Upper lobe of right lung (tissue), 1 donor: ENCODE data around the gene FAM110A. TPM values are rescaled to one million over a fixed set of nuclear protein-coding genes. Genes with fewer than 3 reads are reported as not detected.

ENCODE experiments used
- ATAC-seq: fragments of 200-7000 bp; cut with Tn5 transposase; one replicate; pipeline ENCODE4 v1.9.1; 2020; ENCODE audit warnings: mild to moderate bottlenecking, moderate library complexity
- DNase-seq: peaks from one replicate; pipeline ENCODE4 v3.0.0-alpha.2; 2020
- H3K27ac ChIP-seq: fragments of 200-600 bp; one replicate; pipeline ENCODE4 v1.8.0; 2022
- H3K27me3 ChIP-seq: fragments of 200-600 bp; one replicate; pipeline ENCODE4 v1.8.0; 2022; ENCODE audit warnings: mild to moderate bottlenecking
- H3K36me3 ChIP-seq: fragments of 200-600 bp; one replicate; pipeline ENCODE4 v1.8.0; 2022
- H3K4me1 ChIP-seq: fragments of 200-600 bp; one replicate; pipeline ENCODE4 v1.8.0; 2022
- H3K4me3 ChIP-seq: fragments of 200-600 bp; one replicate; pipeline ENCODE4 v1.8.0; 2022; ENCODE audit warnings: mild to moderate bottlenecking
- H3K9me3 ChIP-seq: fragments of 200-600 bp; one replicate; pipeline ENCODE4 v1.8.0; 2022
- intact Hi-C: fragments of 100-400 bp; cut with DNase I; formaldehyde crosslinking; loops from one replicate; pipeline ENCODE4 v1.11.0; 2022
- total RNA-seq: library from RNA; stranded (reverse); fragmentation: NEBNext Ultra II Directional; extraction: Animal tissue kit (Norgen Biotek cat#: 25700); gene quantifications from one replicate; pipeline ENCODE4 v1.2.1, GENCODE V29; 2021
- TF ChIP-seq, protein P1 (sequence below): fragments of 200-600 bp; IDR thresholded peaks from one replicate; pipeline ENCODE4 v1.8.0; 2022; ENCODE audit warnings: antibody characterized with exemption
- donor health status: DM: no; HTN: yes; CAD: no; lungs with severe emphysema.

Gene FAM110A
- total RNA-seq, 1 donor from 2014 or later, result 16.8 TPM

DNA sequence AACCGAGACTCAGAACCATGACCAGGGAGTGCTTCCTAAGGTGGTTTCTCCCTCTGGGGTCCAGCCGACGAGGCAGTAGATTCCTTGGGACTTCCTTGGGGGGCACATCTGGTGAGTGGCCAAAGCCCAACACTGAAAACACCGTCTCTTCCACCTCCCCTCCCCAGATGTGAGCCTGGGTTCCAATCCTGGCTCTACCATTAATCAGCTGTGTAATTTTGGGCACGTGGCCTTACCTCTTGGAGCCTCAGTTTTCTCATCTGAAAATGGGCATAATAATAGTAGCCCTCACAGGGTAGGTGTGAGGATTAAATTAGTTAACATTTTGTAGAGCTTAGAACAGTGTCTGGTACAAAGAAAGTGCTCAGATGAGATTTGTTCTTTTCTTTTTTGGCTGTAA lies 5.5 kb downstream of the FAM110A start:
- DNase-seq, result no peak
- intact Hi-C loops, result no loop called here

DNA sequence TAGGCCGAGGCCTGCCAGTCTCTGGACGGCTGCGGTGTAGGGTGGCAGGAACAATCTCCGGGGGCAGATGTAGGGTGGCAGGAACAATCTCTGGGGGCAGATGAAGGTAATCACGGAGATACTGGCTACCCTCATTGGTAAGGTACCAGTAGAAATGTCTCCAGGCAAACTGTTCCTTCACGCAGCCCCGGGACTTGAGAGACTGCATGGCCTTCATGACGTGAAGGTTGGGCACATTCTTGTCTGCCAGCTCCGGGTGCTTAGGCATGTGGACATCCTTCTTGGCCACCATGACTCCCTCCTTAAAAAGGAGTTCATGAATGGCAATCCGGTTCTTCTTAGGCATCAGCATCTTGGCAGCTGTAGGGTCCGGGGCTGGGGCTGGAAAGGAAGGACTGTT lies 6.1 kb downstream of the FAM110A start:
- TF ChIP-seq, protein P1, sequence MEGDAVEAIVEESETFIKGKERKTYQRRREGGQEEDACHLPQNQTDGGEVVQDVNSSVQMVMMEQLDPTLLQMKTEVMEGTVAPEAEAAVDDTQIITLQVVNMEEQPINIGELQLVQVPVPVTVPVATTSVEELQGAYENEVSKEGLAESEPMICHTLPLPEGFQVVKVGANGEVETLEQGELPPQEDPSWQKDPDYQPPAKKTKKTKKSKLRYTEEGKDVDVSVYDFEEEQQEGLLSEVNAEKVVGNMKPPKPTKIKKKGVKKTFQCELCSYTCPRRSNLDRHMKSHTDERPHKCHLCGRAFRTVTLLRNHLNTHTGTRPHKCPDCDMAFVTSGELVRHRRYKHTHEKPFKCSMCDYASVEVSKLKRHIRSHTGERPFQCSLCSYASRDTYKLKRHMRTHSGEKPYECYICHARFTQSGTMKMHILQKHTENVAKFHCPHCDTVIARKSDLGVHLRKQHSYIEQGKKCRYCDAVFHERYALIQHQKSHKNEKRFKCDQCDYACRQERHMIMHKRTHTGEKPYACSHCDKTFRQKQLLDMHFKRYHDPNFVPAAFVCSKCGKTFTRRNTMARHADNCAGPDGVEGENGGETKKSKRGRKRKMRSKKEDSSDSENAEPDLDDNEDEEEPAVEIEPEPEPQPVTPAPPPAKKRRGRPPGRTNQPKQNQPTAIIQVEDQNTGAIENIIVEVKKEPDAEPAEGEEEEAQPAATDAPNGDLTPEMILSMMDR, result no peak
- Histone ChIP-seq H3K4me1 (peaks cover 31% of the 10 kb centered on the region), H3K36me3 (no peaks in the 10 kb centered on the region), H3K27me3 (no peaks in the 10 kb centered on the region), H3K9me3 (no peaks in the 10 kb centered on the region), H3K4me3 (no peak overlapping the region), H3K27ac (no peak overlapping the region)
- intact Hi-C loops, result no loop called here
- no peak for ATAC-seq
- no peak for DNase-seq

More for the DNA sequence above, 5.5 kb downstream of the FAM110A start:
- Histone ChIP-seq H3K4me3 (no peak overlapping the region), H3K4me1 (peaks cover 32% of the 10 kb centered on the region), H3K27ac (no peak overlapping the region), H3K9me3 (no peaks in the 10 kb centered on the region), H3K36me3 (no peaks in the 10 kb centered on the region), H3K27me3 (no peaks in the 10 kb centered on the region)
- TF ChIP-seq, protein P1, result no peak
- ATAC-seq, result no peak

DNA sequence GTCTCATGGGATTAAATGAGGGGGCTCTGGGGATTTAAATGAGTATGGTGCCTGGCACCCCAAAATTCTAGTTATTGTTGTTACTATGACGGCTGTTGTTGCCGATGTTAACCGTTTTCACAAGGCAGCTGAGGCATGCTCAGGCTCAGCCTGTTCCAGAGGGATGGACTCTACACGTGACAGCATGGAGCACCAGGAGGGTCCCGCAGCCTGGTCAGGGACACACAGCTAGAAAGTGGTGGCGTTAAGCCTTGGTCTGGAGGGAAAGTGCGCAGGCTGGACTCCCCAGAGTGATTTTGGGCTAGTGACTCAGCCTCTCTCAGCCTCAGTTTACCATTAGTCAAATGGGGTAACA lies 7.0 kb downstream of the FAM110A start:
- no peak overlapping the region for H3K4me3 ChIP-seq
- H3K4me1 ChIP-seq, result peaks cover 32% of the 10 kb centered on the region
- TF ChIP-seq, protein P1, result no peak

DNA sequence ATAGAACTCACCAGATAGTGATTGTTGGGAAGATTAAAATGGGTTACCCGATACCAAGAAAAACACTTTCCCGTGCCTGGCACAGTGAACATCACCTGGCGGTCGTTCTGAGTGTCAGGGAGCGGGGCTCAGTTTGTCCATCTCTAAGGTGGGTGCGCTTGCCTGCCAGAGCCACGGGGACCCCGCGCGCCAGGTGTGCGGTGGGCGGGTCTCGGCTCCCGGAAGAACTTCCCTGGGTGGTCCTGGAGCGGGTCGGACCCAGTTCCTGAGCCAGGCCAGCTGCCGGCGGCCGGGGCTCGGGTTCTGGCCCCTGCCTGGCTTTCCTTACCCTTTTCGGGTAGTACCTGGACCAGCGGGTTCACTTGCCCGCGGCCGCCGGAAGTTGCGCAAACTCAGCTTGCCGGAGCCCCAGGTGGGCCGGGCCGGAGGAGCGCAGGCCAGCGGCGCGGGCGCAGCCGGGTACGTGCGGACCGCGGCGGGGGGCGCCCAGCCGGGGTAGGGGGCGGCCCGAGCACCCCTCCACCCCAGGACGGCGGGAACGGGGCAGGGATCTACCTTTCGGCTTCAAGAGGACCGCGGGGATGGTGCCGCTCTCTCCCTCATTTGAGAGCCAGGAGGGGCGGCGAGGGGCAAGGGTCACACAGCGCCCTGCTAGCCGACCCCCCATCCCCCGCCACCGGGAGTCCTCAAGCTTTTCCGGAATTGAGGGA lies 7.5 kb downstream of the FAM110A start:
- no peaks in the 10 kb centered on the region for H3K36me3 ChIP-seq
- no peaks in the 10 kb centered on the region for H3K27me3 ChIP-seq
- H3K9me3 ChIP-seq, result no peaks in the 10 kb centered on the region
- peak; percentile 90 for DNase-seq
- H3K4me1 ChIP-seq, result peaks cover 33% of the 10 kb centered on the region
- peak; percentile 46 for ATAC-seq
- intact Hi-C loops, result no loop called here
- peak overlapping the region; percentile 55 for H3K27ac ChIP-seq
- H3K4me3 ChIP-seq, result peak overlapping the region; percentile 50
- TF ChIP-seq, protein P1, result no peak

More for the DNA sequence above, 7.0 kb downstream of the FAM110A start:
- intact Hi-C loops, result no loop called here
- Histone ChIP-seq H3K27me3 (no peaks in the 10 kb centered on the region), H3K9me3 (no peaks in the 10 kb centered on the region), H3K27ac (no peak overlapping the region), H3K36me3 (no peaks in the 10 kb centered on the region)
- ATAC-seq (no peak), DNase-seq (no peak)

DNA sequence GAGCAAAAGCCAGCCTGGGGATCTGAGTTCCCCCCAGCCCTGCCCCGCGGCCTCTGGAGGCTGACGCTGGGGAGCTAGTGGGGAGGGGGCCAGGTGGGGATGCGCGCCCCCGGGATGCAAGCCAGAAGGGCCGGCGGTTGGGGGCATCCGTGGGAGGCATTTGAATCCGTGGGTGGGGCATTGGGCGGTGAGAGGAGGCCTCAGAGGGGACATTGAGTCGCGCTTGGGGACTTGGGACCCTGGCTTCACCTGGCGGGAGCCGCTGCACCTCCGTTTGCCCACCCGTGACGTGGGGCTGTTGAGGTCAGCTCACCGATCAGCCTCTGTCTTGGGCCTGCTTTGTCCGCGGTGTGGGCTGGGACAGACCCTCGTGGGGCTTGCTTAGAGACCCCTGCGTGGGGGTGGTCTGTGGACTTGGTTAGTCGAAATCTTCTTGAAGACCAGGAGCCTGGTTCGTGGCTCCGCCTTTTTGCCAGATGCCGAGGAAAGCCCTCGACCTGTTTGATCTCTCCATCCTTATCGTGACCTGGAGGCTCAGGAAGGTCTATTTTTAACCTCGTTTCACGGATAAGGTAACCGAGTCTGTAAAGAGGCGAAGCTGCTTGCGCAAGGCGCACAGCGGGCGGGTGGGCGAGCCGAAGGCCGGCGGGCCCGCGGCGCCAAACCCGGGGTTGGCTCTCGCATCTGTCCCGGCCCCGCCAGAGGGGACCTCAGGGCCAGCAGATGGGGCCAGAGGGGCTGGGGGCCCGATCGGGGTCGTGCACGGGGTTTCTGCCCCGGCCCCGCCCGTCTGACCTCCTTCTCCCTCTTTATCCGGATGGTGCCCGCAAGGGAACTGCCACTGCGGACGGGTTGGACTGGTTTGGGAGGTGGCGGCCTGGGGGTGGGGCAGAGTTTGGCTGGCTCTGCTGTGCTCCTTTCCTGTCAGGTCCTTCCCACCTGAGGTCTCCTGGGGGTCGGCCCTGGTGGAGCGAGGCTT lies 8.3 kb downstream of the FAM110A start:
- intact Hi-C loops, result no loop called here
- Histone ChIP-seq H3K27ac (peak overlapping the region; percentile 55), H3K4me1 (peaks cover 34% of the 10 kb centered on the region), H3K27me3 (no peaks in the 10 kb centered on the region), H3K4me3 (peak overlapping the region; percentile 50), H3K36me3 (no peaks in the 10 kb centered on the region), H3K9me3 (no peaks in the 10 kb centered on the region)
- TF ChIP-seq, protein P1, result no peak
- DNase-seq (peak; percentile 89), ATAC-seq (peak; percentile 56)
